Tibial artery (tissue), 4 donors: ENCODE measurements around the gene KCP.

Source experiments
- DNase-seq, 2 donors: peaks; one replicate each; pipeline ENCODE4 v3.0.0-alpha.2; 2019
- H3K27ac ChIP-seq, 2 donors: fragments of 200-600 bp; sonication (generic) in 1 of 2; 1 replicate in 1 of 2; 2 replicates in 1 of 2; pipeline ENCODE4 v1.5.1; 2018 to 2019; ENCODE audit warnings: mild to moderate bottlenecking in 1 of 2
- H3K27me3 ChIP-seq, 2 donors: fragments of 200-600 bp; sonication (generic) in 1 of 2; one replicate each; pipeline versions ENCODE4 v1.5.1 to v1.6.0; 2016 to 2019
- H3K36me3 ChIP-seq, 3 donors: fragments of 200-600 bp; sonication (generic) in 2 of 3; one replicate each; pipeline ENCODE4 v1.5.1; 2016 to 2019; ENCODE audit warnings: mild to moderate bottlenecking in 2 of 3
- H3K4me1 ChIP-seq, 4 donors: fragments of 200-600 bp; sonication (generic) in 2 of 4; 1 replicate in 3 of 4; 2 replicates in 1 of 4; pipeline ENCODE4 v1.5.1; 2016 to 2019
- H3K4me3 ChIP-seq, 2 donors: fragments of 200-600 bp; sonication (generic) in 1 of 2; 1 replicate in 1 of 2; 2 replicates in 1 of 2; pipeline ENCODE4 v1.5.1; 2018 to 2019; ENCODE audit warnings: mild to moderate bottlenecking in 2 of 2
- H3K9me3 ChIP-seq, 3 donors: fragments of 200-600 bp; sonication (generic) in 1 of 3; one replicate each; pipeline ENCODE4 v1.5.1; 2016 to 2019
- intact Hi-C: fragments of 100-400 bp; cut with DNase I; formaldehyde crosslinking; loops from one replicate; pipeline ENCODE4 v1.15.0; 2023; ENCODE audit warnings: low total_unique reads
- TF ChIP-seq, protein P1 (sequence below), 2 experiments: fragments of 200-600 bp in 1 of 2; fragments of 450-650 bp in 1 of 2; IDR thresholded peaks; one replicate each; pipeline ENCODE4 v1.5.1; 2017 to 2019; ENCODE audit warnings: antibody characterized with exemption in 2 of 2, mild to moderate bottlenecking in 1 of 2, moderate library complexity in 1 of 2

KCP gene

DNA sequence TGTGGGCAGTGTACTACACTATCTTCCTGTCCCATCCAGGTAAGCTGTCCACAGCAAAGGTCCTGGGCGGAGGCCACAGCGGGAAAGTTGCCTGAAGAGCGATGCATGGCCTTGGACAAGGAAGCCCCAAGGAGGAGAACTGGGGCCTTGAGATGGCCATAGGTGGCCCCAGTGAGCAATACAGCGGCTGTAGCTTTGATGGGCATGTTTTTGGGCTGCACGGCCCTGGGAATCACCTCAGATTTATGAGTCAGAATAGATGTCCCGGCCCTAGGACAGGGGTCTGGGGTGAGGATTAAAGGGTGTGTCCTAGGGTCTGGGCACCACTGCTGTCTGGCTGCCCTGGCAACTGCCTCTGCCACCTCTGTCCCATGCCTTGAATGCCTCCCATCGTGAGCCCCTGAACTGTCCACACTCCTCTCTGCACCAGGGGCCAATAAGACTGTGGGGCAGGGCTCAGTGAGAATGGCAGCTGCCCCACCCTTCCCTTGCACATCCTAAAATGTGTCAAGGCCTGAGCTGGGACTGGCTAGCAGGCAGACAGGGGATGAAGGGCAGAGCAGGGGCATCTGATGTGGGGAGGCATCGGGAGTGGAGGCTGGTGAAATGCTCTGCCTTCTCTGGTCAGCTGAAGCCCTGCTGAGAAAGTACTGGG is 17.8 kb upstream of the KCP start:
- intact Hi-C loops = no loop called here
- no peaks in the 10 kb centered on the region for H3K9me3 ChIP-seq
- no peaks in the 10 kb centered on the region for H3K4me1 ChIP-seq
- no peaks in the 10 kb centered on the region for H3K36me3 ChIP-seq
- peak in 1 of 2 donors; percentile 31 for DNase-seq
- TF ChIP-seq, protein P1, sequence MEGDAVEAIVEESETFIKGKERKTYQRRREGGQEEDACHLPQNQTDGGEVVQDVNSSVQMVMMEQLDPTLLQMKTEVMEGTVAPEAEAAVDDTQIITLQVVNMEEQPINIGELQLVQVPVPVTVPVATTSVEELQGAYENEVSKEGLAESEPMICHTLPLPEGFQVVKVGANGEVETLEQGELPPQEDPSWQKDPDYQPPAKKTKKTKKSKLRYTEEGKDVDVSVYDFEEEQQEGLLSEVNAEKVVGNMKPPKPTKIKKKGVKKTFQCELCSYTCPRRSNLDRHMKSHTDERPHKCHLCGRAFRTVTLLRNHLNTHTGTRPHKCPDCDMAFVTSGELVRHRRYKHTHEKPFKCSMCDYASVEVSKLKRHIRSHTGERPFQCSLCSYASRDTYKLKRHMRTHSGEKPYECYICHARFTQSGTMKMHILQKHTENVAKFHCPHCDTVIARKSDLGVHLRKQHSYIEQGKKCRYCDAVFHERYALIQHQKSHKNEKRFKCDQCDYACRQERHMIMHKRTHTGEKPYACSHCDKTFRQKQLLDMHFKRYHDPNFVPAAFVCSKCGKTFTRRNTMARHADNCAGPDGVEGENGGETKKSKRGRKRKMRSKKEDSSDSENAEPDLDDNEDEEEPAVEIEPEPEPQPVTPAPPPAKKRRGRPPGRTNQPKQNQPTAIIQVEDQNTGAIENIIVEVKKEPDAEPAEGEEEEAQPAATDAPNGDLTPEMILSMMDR (IDR thresholded peaks at IDR 0.05) = no peak
- peaks cover 0 to 37% of the 10 kb centered on the region in 2 donors for H3K27me3 ChIP-seq
- H3K4me3 ChIP-seq = no peak overlapping the region
- H3K27ac ChIP-seq = no peak overlapping the region

DNA sequence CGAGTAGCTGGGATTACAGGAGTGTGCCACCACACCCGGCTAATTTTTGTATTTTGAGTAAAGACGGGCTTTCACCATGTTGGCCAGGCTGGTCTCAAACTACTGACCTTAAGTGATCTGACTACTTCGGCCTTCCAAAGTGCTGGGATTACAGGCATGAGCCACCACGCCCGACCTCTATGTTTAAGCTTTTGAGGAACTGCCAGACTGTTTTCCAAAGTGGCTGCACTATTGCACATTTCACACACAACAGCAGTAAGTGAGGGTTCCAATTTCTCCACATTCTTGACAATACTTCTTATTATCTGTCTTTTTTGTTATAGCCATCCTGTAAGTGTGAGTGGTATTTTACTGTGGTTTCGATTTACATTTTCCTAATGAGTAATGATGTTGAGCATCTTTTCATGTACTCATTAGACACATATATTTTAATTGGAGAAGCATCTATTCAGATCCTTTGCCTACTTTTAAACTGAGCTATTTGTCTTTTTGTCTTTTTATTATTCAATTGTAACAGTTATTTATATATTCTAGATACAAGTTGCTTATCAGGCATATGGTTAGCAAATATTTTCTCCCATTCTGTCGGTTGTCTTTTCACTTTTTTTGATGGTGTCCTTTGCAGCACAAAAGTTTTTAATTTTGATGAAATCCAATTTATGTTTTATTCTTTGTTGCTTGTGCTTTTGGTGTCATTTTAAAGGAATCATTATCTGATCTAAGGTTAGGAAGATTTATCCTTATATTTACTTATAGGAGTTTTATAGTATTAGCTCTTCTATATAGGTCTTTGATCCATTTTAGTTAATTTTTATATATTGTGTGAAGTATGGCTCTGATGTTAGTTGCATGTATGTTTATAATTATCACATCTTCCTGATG is 14.4 kb upstream of the KCP start:
- Histone ChIP-seq H3K9me3 (no peaks in the 10 kb centered on the region), H3K4me1 (no peaks in the 10 kb centered on the region), H3K27me3 (peaks cover 0 to 50% of the 10 kb centered on the region in 2 donors), H3K4me3 (no peak overlapping the region), H3K27ac (no peak overlapping the region), H3K36me3 (no peaks in the 10 kb centered on the region)
- peak in 1 of 2 donors; percentile 21 for DNase-seq
- intact Hi-C loops = no loop called here
- TF ChIP-seq, protein P1 (IDR thresholded peaks at IDR 0.05) = no peak

DNA sequence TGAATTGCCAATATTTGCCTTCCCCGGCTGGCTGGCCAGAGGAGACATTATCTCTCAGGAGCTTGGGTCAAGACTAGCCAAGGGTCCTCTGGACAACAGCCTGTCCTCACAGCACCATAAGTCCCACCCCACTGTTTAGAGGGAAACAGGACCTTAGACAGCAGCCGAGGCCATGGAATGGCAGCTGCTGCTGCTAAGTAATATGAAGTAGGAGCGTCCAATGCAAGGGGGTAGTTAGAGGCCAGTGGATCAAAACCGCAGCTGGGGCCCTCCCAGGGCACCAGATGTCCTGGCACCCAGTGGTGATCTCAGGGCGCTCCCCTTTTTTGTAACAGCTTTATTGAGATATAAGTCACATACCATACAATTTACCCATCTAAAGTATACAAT is 12.9 kb upstream of the KCP start:
- Histone ChIP-seq H3K27me3 (peaks cover 0 to 42% of the 10 kb centered on the region in 2 donors), H3K36me3 (no peaks in the 10 kb centered on the region), H3K27ac (no peak overlapping the region), H3K4me3 (no peak overlapping the region), H3K4me1 (no peaks in the 10 kb centered on the region), H3K9me3 (no peaks in the 10 kb centered on the region)
- intact Hi-C loops = no loop called here
- DNase-seq = peak in 1 of 2 donors; percentile 45
- TF ChIP-seq, protein P1 (IDR thresholded peaks at IDR 0.05) = no peak

DNA sequence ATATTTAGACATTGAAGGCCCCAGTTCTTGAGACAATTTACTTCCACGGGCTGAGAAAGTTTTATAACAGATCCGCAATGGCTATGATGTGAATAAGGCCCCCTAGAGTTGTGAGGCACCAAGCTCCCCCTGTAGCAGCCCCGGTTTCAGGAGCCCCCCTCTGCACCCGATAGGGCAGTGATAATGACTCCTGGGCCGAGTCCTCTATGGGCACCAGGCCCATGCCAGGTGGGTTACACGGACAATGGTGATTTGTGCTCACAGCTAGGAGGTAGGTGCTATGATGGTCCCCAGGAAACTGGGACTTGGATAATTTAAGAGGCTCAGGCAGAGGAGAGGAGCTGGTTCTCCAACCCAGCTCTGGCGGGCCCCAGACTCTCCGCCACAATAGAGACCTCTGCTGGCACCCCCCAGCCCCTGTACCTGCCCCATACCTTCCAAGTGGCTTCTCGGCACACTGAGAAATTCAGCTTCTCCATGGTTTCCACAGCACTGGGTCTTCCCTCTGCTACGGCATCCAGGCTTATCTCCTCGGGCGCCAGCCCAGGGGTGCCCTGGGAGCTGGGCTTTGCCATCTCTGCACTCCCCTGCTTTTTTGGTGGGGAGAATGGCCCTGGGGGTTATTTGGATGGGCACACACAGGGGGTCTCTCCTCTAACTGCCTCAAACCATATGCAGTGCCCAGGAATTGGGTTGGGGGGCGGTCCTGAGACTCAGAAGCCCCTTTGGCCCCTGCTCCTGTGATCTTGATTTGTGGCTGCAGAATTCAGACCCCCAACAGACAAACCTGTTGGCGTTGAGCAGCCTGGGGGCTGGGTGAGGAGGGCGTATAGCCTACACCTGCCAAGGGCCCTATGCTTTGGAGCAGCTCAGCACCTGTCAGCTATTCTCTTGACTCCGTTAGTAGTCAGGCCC is 12.2 kb upstream of the KCP start:
- TF ChIP-seq, protein P1 (IDR thresholded peaks at IDR 0.05) = no peak
- peak in 1 of 2 donors; percentile 48 for DNase-seq
- H3K4me3 ChIP-seq = no peak overlapping the region
- peaks cover 0 to 41% of the 10 kb centered on the region in 2 donors for H3K27me3 ChIP-seq
- no peaks in the 10 kb centered on the region for H3K36me3 ChIP-seq
- no peak overlapping the region for H3K27ac ChIP-seq
- intact Hi-C loops = no loop called here
- H3K9me3 ChIP-seq = no peaks in the 10 kb centered on the region
- no peaks in the 10 kb centered on the region for H3K4me1 ChIP-seq

DNA sequence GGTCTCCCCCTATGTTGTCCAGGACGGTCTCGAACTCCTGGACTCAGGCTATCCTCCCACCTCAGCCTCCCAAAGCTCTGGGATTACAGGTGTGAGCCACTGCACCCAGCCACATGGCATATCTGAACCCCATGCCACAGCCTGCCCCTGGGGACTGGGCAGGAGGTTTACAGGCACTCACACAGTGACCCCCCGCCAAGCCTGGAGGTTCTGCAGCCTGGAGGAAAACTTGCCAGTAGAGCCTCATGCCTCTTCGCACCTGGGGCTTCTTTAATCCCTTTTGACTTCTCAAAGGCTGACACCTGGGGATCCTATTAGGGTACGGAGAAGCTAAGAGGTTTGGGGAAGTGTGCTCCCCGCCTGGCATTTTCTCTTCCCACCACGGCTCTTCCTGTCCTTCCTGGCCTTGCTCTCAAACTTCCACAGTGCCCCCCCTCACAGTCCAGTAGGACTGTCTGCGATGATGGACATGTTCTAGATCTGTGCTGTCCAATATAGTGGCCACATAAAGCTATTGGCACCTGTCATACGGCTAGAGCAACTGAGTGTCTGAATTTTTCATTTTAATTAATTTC is 11.4 kb upstream of the KCP start:
- DNase-seq = peak in 1 of 2 donors; percentile 35
- TF ChIP-seq, protein P1 (IDR thresholded peaks at IDR 0.05) = no peak
- intact Hi-C loops = no loop called here
- no peaks in the 10 kb centered on the region for H3K4me1 ChIP-seq
- H3K9me3 ChIP-seq = no peaks in the 10 kb centered on the region
- H3K4me3 ChIP-seq = no peak overlapping the region
- peaks cover 0 to 44% of the 10 kb centered on the region in 2 donors for H3K27me3 ChIP-seq
- no peak overlapping the region for H3K27ac ChIP-seq
- H3K36me3 ChIP-seq = no peaks in the 10 kb centered on the region
